ENCODE measurements around the gene TP73. TPM values are rescaled to one million over a fixed set of nuclear protein-coding genes. Genes with fewer than 3 reads are reported as not detected.
A peak's percentile ranks its signal among the peaks of the same experiment; 100 is the strongest.

The TP73 gene
- total RNA-seq, 4 donors from 2014 or later = 4.9 to 8.8 (median 7.0) TPM

GRCh38 chr1:3614755-3615742 lies 37.3 kb upstream of the TP73 start:
- Histone ChIP-seq H3K4me1 (peaks cover 17 to 35% (median 21%) of the 10 kb centered on the region in 3 donors), H3K4me3 (no peak overlapping the region), H3K27ac (no peak overlapping the region), H3K9me3 (no peaks in the 10 kb centered on the region), H3K36me3 (no peaks in the 10 kb centered on the region), H3K27me3 (peaks cover 0 to 53% (median under 1%) of the 10 kb centered on the region in 4 donors)
- intact Hi-C loops (cut with DNase I) = loop anchor here (5.0 kb wide), 2 partner anchors 48 to 123 kb away; no protein-coding TSS in a partner anchor
- DNase-seq = no peak
- no peak for TF ChIP-seq POLR2A (IDR thresholded peaks at IDR 0.05)
- TF ChIP-seq CTCF (IDR thresholded peaks at IDR 0.05) = peak in 5 of 6 experiments; percentile 49 to 72 (median 54)
- WGBS, 2 donors = 54 to 55% methylated on average over 17 to 19 of the region's 20 CpGs

- intact Hi-C loops (cut with DNase I) = loop anchor here (5.0 kb wide), 2 partner anchors 50 to 125 kb away; no protein-coding TSS in a partner anchor
- H3K27ac ChIP-seq = no peak overlapping the region
- H3K4me3 ChIP-seq = no peak overlapping the region
- no peaks in the 10 kb centered on the region for H3K36me3 ChIP-seq
- peaks cover 0 to 35% (median 0%) of the 10 kb centered on the region in 4 donors for H3K27me3 ChIP-seq
- no peaks in the 10 kb centered on the region for H3K9me3 ChIP-seq
- peaks cover 1 to 21% (median 6%) of the 10 kb centered on the region in 3 donors for H3K4me1 ChIP-seq
- 77 to 86% methylated on average over 4 to 5 of the region's 9 CpGs for WGBS, 2 donors
- DNase-seq = no peak
- no peak for TF ChIP-seq CTCF (IDR thresholded peaks at IDR 0.05)
- TF ChIP-seq POLR2A (IDR thresholded peaks at IDR 0.05) = no peak
Measured at GRCh38 chr1:3616861-3617260, 35.5 kb upstream of the TP73 start.

- Histone ChIP-seq H3K4me3 (no peak overlapping the region), H3K9me3 (no peaks in the 10 kb centered on the region), H3K27ac (no peak overlapping the region), H3K27me3 (peaks cover 0 to 25% (median 0%) of the 10 kb centered on the region in 4 donors), H3K36me3 (no peaks in the 10 kb centered on the region), H3K4me1 (peaks cover 3 to 24% (median 5%) of the 10 kb centered on the region in 3 donors)
- WGBS, 2 donors = 81 to 96% methylated on average over 8 to 13 of the region's 18 CpGs
- TF ChIP-seq CTCF (IDR thresholded peaks at IDR 0.05) (no peak), POLR2A (IDR thresholded peaks at IDR 0.05) (no peak)
- no peak for DNase-seq
- intact Hi-C loops (cut with DNase I) = loop anchor here (5.0 kb wide), 2 partner anchors 51 to 126 kb away; no protein-coding TSS in a partner anchor
Measured at GRCh38 chr1:3617806-3618345, 34.4 kb upstream of the TP73 start.

GRCh38 chr1:3618531-3618880 lies 33.8 kb upstream of the TP73 start:
- intact Hi-C loops (cut with DNase I) = loop anchor here (5.0 kb wide), 2 partner anchors 51 to 126 kb away; no protein-coding TSS in a partner anchor
- H3K27ac ChIP-seq = no peak overlapping the region
- no peaks in the 10 kb centered on the region for H3K9me3 ChIP-seq
- peaks cover 8 to 30% (median 11%) of the 10 kb centered on the region in 3 donors for H3K4me1 ChIP-seq
- WGBS, 2 donors = 100% methylated on average over 4 of the region's 9 CpGs; no CpG with 5 or more reads in 1 of the 2 donors
- no peaks in the 10 kb centered on the region for H3K36me3 ChIP-seq
- H3K4me3 ChIP-seq = no peak overlapping the region
- peaks cover 0 to 18% (median 0%) of the 10 kb centered on the region in 4 donors for H3K27me3 ChIP-seq
- no peak for TF ChIP-seq CTCF (IDR thresholded peaks at IDR 0.05)
- no peak for TF ChIP-seq POLR2A (IDR thresholded peaks at IDR 0.05)
- DNase-seq = no peak
